Measurements from ENCODE around the gene NADSYN1.
"Not testable (repeated sequence)": the region's sequence is repeated elsewhere in the genome, so short reads cannot be mapped to it uniquely, and the experiment has no call there.

NADSYN1 gene

GRCh38 chr11:71532036-71532610 is 79.1 kb downstream of the NADSYN1 start:
- peak; percentile 69 for DNase-seq

GRCh38 chr11:71534711-71535608 is 82.0 kb downstream of the NADSYN1 start:
- DNase-seq, result not testable (repeated sequence)

- DNase-seq, result no peak
Observed at GRCh38 chr11:71535825-71536224, 82.8 kb downstream of the NADSYN1 start.

GRCh38 chr11:71537537-71537936 is 84.5 kb downstream of the NADSYN1 start:
- DNase-seq, result no peak

GRCh38 chr11:71537977-71538665 is 85.1 kb downstream of the NADSYN1 start, which contains the start of gene KRTAP5-8:
KRTAP5-8 (plus strand) TSS chr11:71538025; CDS start chr11:71538056, 31 bp downstream.
- not testable (repeated sequence) for DNase-seq

GRCh38 chr11:71538666-71538990 is 85.6 kb downstream of the NADSYN1 start:
- no peak for DNase-seq

- no peak for DNase-seq
Observed at GRCh38 chr11:71539017-71539416, 86.0 kb downstream of the NADSYN1 start.

GRCh38 chr11:71539971-71540370 is 87.0 kb downstream of the NADSYN1 start:
- not testable (repeated sequence) for DNase-seq

- DNase-seq, result not testable (repeated sequence)
Observed at GRCh38 chr11:71540521-71541304, 87.7 kb downstream of the NADSYN1 start.

- no peak for DNase-seq
Observed at GRCh38 chr11:71542382-71542781, 89.4 kb downstream of the NADSYN1 start.

- DNase-seq, result peak; percentile 21
Observed at GRCh38 chr11:71542879-71543777, 90.1 kb downstream of the NADSYN1 start.

GRCh38 chr11:71543866-71544265 is 90.9 kb downstream of the NADSYN1 start:
- peak; percentile 35 for DNase-seq

- DNase-seq, result no peak
Observed at GRCh38 chr11:71544525-71545214, 91.7 kb downstream of the NADSYN1 start.

- DNase-seq, result no peak
Observed at GRCh38 chr11:71545405-71545966, 92.5 kb downstream of the NADSYN1 start.

- DNase-seq, result no peak
Observed at GRCh38 chr11:71548120-71548519, 95.1 kb downstream of the NADSYN1 start, which contains the start of gene KRTAP5-9. KRTAP5-9 (plus strand) TSS chr11:71548420; CDS start chr11:71548658, 238 bp downstream.

- no peak for DNase-seq
Observed at GRCh38 chr11:71548716-71549151, 95.7 kb downstream of the NADSYN1 start.
